Ovary (tissue), 9 donors: ENCODE data around the gene PCTP. TPM values are rescaled to one million over a fixed set of nuclear protein-coding genes. Genes with fewer than 3 reads are reported as not detected.

Source experiments
- DNase-seq, 5 donors: peaks; one replicate each; pipeline ENCODE4 v3.0.0-alpha.2; 2019 to 2020
- H3K27ac ChIP-seq, 2 donors: fragments of 200-600 bp; one replicate each; pipeline versions ENCODE4 v1.5.1 to v1.8.0; 2019 to 2022
- H3K27me3 ChIP-seq: fragments of 200-600 bp; one replicate; pipeline ENCODE4 v1.8.0; 2022
- H3K36me3 ChIP-seq: fragments of 200-600 bp; sonication (generic); one replicate; pipeline ENCODE4 v1.5.1; 2019
- H3K4me1 ChIP-seq: one replicate; pipeline ENCODE4 v1.8.1; 2013; ENCODE audit warnings: mild to moderate bottlenecking, moderate library complexity; ENCODE audit not compliant: insufficient read depth
- H3K4me3 ChIP-seq: fragments of 200-600 bp; sonication (generic); one replicate; pipeline ENCODE4 v1.5.1; 2017
- H3K9me3 ChIP-seq, 2 donors: fragments of 200-600 bp in 1 of 2; sonication (generic) in 1 of 2; one replicate each; pipeline versions ENCODE4 v1.5.1 to v1.8.1; 2013 to 2019; ENCODE audit warnings: mild to moderate bottlenecking in 1 of 2, moderate library complexity in 1 of 2
- EP300 ChIP-seq: sonication (generic); formaldehyde crosslinking; IDR thresholded peaks from one replicate; pipeline ENCODE4 v1.6.1; 2017; ENCODE audit warnings: antibody characterized with exemption
- POLR2A ChIP-seq: fragments of 450-650 bp; IDR thresholded peaks from one replicate; pipeline ENCODE4 v1.6.1; 2017; ENCODE audit warnings: antibody characterized with exemption, mild to moderate bottlenecking, moderate library complexity
- WGBS, 3 donors: extraction: QIAGEN DNeasy Blood & Tissue Kit in 1 of 3; methylation state at CpG; one replicate each; pipeline versions ENCODE4 v1.1.5 to v1.1.7; 2013 to 2017; 5-methylcytosine and 5-hydroxymethylcytosine counted together
- intact Hi-C, 4 donors: fragments of 100-400 bp; cut with DNase I; formaldehyde crosslinking; loops; one replicate each; pipeline versions ENCODE4 v1.11.0 to v1.15.1; 2022 to 2023
- polyA plus RNA-seq, 2 donors: library from polyadenylated mRNA; stranded (reverse); fragments of 200-250 nt in 1 of 2; fragments of 350-450 nt in 1 of 2; fragmentation: Illumina TruSeq in 1 of 2; extraction: RNeasy Lipid Tissue Mini Kit (QIAGEN cat#74804) in 1 of 2; gene quantifications; one replicate each; pipeline ENCODE4 v1.2.3, GENCODE V29; 2013 to 2014
- total RNA-seq, 7 donors: library from RNA; depleted of rRNA in 2 of 7; stranded (reverse); fragments of >200 nt in 2 of 7; fragmentation: NEBNext Ultra II Directional in 3 of 7; extraction: Animal tissue kit (Norgen Biotek cat#: 25700) in 3 of 7; gene quantifications; one replicate each; pipeline versions ENCODE4 v1.1.0 to v1.2.4, GENCODE V29; 2016 to 2023
- TF ChIP-seq, protein P1 (sequence below), 3 donors: fragments of 450-650 bp in 2 of 3; fragments of 200-600 bp in 1 of 3; IDR thresholded peaks; one replicate each; pipeline versions ENCODE4 v1.5.1 to v1.8.0; 2016 to 2022; ENCODE audit warnings: antibody characterized with exemption in 3 of 3, mild to moderate bottlenecking in 1 of 3
- donor health status: DM: no; HTN: no; CAD: no; lungs with moderate emphysema.
- donor health status: DM: no; HTN: no; CAD: no.
- donor health status: Bipolar disorder and iron deficiency.
- donor health status: DM: yes; HTN: yes; CAD: no.
- donor health status: DM: no; HTN: no; CAD: no.
- donor health status: DM: yes; HTN: yes; CAD: no.

The PCTP gene
- total and polyA plus RNA-seq, 9 donors, result 7.2 to 18.8 (median 11.8) TPM

DNA sequence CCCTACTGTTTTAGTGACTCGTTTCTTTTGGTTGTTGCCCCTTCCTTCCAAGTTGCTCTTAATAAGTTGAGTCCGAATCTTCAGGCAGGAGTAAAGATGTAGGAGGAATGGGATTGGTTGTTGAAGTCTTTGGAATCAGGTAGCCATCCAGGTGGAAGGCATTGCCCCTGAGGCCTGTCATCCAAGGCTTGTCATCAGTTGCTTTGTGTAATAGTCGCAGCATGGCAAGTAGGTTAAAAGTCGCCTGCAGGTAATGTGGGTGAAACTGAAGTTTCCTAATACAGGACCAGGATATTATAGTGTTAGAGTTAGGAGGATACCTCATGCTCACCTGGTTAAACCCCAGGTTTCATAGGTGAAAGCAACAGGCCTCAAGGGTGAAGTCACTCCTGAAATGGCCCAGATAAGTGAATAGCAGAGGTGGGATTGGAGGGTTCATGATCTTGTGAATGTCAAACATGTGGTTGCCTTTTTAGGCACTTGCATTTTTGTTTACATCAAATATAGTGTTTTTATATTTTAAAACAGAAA is 934 bp downstream of the PCTP start:
- Histone ChIP-seq H3K36me3 (no peaks in the 10 kb centered on the region), H3K9me3 (no peaks in the 10 kb centered on the region), H3K4me1 (peaks cover 5% of the 10 kb centered on the region), H3K27me3 (no peaks in the 10 kb centered on the region), H3K4me3 (peak overlapping the region; percentile 84), H3K27ac (no peak overlapping the region)
- intact Hi-C loops, result loop anchor here in 1 of 4 donors (10.0 kb wide), 1 partner anchor 327 kb away; the partner anchor contains the start of gene MMD
- no peak for TF ChIP-seq EP300
- TF ChIP-seq POLR2A, result no peak
- TF ChIP-seq, protein P1, sequence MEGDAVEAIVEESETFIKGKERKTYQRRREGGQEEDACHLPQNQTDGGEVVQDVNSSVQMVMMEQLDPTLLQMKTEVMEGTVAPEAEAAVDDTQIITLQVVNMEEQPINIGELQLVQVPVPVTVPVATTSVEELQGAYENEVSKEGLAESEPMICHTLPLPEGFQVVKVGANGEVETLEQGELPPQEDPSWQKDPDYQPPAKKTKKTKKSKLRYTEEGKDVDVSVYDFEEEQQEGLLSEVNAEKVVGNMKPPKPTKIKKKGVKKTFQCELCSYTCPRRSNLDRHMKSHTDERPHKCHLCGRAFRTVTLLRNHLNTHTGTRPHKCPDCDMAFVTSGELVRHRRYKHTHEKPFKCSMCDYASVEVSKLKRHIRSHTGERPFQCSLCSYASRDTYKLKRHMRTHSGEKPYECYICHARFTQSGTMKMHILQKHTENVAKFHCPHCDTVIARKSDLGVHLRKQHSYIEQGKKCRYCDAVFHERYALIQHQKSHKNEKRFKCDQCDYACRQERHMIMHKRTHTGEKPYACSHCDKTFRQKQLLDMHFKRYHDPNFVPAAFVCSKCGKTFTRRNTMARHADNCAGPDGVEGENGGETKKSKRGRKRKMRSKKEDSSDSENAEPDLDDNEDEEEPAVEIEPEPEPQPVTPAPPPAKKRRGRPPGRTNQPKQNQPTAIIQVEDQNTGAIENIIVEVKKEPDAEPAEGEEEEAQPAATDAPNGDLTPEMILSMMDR (IDR thresholded peaks at IDR 0.05), result no peak
- DNase-seq, result no peak
- WGBS, 3 donors, result 55 to 59% (median 57%) methylated on average over 4 of the region's 4 CpGs

DNA sequence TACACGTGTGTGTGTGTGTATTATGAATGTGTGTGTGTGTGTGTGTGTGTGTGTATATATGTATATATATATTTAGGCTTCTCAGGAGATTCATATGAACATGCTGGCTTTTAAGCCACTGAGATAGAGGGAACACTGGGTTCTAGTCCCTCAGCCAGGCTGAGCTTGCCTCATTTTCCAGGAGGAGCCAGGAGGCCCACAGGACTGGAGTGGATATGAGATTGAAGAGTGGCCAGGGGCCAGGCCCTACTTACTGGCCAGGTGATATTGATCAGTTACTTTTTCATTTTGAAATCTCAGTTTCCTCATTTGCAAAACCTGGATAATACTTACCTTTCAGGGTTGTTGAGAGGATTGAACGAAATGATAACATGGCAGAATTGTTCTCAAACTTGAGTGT is 5.8 kb downstream of the PCTP start:
- H3K4me3 ChIP-seq, result no peak overlapping the region
- H3K36me3 ChIP-seq, result no peaks in the 10 kb centered on the region
- DNase-seq, result no peak
- TF ChIP-seq EP300 (no peak), POLR2A (no peak)
- TF ChIP-seq, protein P1 (IDR thresholded peaks at IDR 0.05), result no peak
- H3K9me3 ChIP-seq, result no peaks in the 10 kb centered on the region
- intact Hi-C loops, result loop anchor here in 1 of 4 donors (10.0 kb wide), 1 partner anchor 332 kb away; the partner anchor contains the start of gene MMD
- peaks cover 3% of the 10 kb centered on the region for H3K4me1 ChIP-seq
- WGBS, 3 donors, result 86 to 89% (median 87%) methylated on average over 2 of the region's 2 CpGs
- H3K27me3 ChIP-seq, result no peaks in the 10 kb centered on the region
- H3K27ac ChIP-seq, result no peak overlapping the region

DNA sequence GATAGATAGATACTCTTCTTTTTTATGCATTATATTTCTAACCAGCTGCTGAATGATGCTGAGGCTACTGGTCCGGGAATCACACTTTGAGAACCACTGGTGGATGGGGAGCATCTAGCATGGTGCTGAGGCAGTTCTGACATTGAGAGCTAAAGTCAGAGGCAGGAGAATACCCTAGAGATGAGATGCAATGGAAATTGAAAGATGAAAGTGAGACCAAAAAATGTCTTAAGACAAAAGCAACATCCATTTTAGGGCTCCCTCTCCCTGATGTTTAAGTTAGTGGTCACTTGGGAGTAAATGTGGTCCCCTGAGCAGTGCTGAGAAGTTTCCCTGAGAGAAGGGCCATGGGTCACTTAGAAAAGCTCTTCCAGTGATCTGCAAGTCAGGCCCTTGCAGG is 6.8 kb downstream of the PCTP start:
- Histone ChIP-seq H3K27ac (no peak overlapping the region), H3K36me3 (no peaks in the 10 kb centered on the region), H3K4me1 (no peaks in the 10 kb centered on the region), H3K9me3 (no peaks in the 10 kb centered on the region), H3K27me3 (no peaks in the 10 kb centered on the region), H3K4me3 (no peak overlapping the region)
- WGBS, 3 donors, result 97 to 100% (median 98%) methylated on average over 1 of the region's 1 CpG
- TF ChIP-seq POLR2A, result no peak
- TF ChIP-seq EP300, result no peak
- TF ChIP-seq, protein P1 (IDR thresholded peaks at IDR 0.05), result no peak
- intact Hi-C loops, result loop anchor here in 1 of 4 donors (10.0 kb wide), 1 partner anchor 333 kb away; the partner anchor contains the start of gene MMD
- no peak for DNase-seq

DNA sequence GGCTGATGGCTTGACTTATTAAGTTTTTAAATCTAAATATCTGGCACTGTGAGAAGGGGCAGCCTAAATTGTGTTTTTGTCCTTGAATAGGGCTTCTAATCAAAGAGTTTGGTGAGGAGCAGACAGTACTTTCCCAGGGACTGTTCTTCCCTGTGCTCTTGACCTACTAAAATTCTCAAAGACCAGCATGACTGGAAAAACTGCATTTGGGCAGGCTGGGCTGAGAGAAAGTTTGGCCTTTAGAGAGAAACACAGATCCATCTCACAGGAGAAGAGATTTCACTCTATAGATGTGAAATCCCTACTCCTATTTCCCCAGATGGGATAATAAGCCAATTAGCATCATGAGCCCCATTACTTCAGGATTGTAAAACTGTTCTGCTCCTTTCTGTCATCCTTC is 7.3 kb downstream of the PCTP start:
- TF ChIP-seq, protein P1 (IDR thresholded peaks at IDR 0.05), result no peak
- no peak for TF ChIP-seq EP300
- no peak for TF ChIP-seq POLR2A
- H3K9me3 ChIP-seq, result no peaks in the 10 kb centered on the region
- no peak overlapping the region for H3K27ac ChIP-seq
- H3K4me1 ChIP-seq, result no peaks in the 10 kb centered on the region
- DNase-seq, result no peak
- intact Hi-C loops, result loop anchor here in 1 of 4 donors (10.0 kb wide), 1 partner anchor 333 kb away; the partner anchor contains the start of gene MMD
- H3K4me3 ChIP-seq, result no peak overlapping the region
- H3K27me3 ChIP-seq, result no peaks in the 10 kb centered on the region
- no peaks in the 10 kb centered on the region for H3K36me3 ChIP-seq
